Esophagus muscularis mucosa (tissue), 4 donors: ENCODE data around the gene KIAA0513.

Experiments
- EP300 ChIP-seq: sonication (generic); formaldehyde crosslinking; IDR thresholded peaks from one replicate; pipeline ENCODE4 v1.6.1; 2017; ENCODE audit warnings: antibody characterized with exemption
- POLR2A ChIP-seq: fragments of 450-650 bp; IDR thresholded peaks from one replicate; pipeline ENCODE4 v1.6.1; 2017; ENCODE audit warnings: antibody characterized with exemption, moderate library complexity, mild to moderate bottlenecking, low read depth
- TF ChIP-seq, protein P1 (sequence below), 3 experiments: fragments of 200-600 bp in 2 of 3; fragments of 450-650 bp in 1 of 3; sonication (generic) in 2 of 3; IDR thresholded peaks; one replicate each; pipeline ENCODE4 v1.5.1; 2017 to 2019; ENCODE audit warnings: antibody characterized with exemption in 3 of 3, mild to moderate bottlenecking in 2 of 3, moderate library complexity in 1 of 3

GRCh38 chr16:85113168-85113733 lies 85.7 kb downstream of the KIAA0513 start:
- TF ChIP-seq, protein P1, sequence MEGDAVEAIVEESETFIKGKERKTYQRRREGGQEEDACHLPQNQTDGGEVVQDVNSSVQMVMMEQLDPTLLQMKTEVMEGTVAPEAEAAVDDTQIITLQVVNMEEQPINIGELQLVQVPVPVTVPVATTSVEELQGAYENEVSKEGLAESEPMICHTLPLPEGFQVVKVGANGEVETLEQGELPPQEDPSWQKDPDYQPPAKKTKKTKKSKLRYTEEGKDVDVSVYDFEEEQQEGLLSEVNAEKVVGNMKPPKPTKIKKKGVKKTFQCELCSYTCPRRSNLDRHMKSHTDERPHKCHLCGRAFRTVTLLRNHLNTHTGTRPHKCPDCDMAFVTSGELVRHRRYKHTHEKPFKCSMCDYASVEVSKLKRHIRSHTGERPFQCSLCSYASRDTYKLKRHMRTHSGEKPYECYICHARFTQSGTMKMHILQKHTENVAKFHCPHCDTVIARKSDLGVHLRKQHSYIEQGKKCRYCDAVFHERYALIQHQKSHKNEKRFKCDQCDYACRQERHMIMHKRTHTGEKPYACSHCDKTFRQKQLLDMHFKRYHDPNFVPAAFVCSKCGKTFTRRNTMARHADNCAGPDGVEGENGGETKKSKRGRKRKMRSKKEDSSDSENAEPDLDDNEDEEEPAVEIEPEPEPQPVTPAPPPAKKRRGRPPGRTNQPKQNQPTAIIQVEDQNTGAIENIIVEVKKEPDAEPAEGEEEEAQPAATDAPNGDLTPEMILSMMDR (IDR thresholded peaks at IDR 0.05): no peak
- TF ChIP-seq EP300 (no peak), POLR2A (no peak)
